Esophagus muscularis mucosa (tissue), 4 donors: ENCODE measurements around the gene ABCA2.

ENCODE experiments used
- CTCF ChIP-seq, 3 experiments: fragments of 200-600 bp in 2 of 3; fragments of 450-650 bp in 1 of 3; sonication (generic) in 2 of 3; IDR thresholded peaks; one replicate each; pipeline ENCODE4 v1.5.1; 2017 to 2019; ENCODE audit warnings: antibody characterized with exemption in 3 of 3, mild to moderate bottlenecking in 2 of 3, moderate library complexity in 1 of 3
- EP300 ChIP-seq: sonication (generic); formaldehyde crosslinking; IDR thresholded peaks from one replicate; pipeline ENCODE4 v1.6.1; 2017; ENCODE audit warnings: antibody characterized with exemption
- POLR2A ChIP-seq: fragments of 450-650 bp; IDR thresholded peaks from one replicate; pipeline ENCODE4 v1.6.1; 2017; ENCODE audit warnings: antibody characterized with exemption, moderate library complexity, mild to moderate bottlenecking, low read depth
- POLR2AphosphoS5 ChIP-seq, 2 donors: sonication (generic); formaldehyde crosslinking; IDR thresholded peaks; one replicate each; pipeline ENCODE4 v1.6.1; 2017; ENCODE audit warnings: antibody characterized with exemption in 2 of 2

GRCh38 chr9:136957901-136958300, 70.1 kb downstream of the ABCA2 start:
- TF ChIP-seq CTCF (IDR thresholded peaks at IDR 0.05): no peak
- no peak for TF ChIP-seq POLR2A
- TF ChIP-seq POLR2AphosphoS5 (IDR thresholded peaks at IDR 0.05): no peak
- TF ChIP-seq EP300: no peak
